IMR-90 (cell line): ENCODE data around the gene GSS. TPM values are rescaled to one million over a fixed set of nuclear protein-coding genes. Genes with fewer than 3 reads are reported as not detected.

Experiments
- ATAC-seq: fragments of 200-7000 bp; cut with Tn5 transposase; 2 replicates; pipeline ENCODE4 v1.9.1; 2020; ENCODE audit warnings: low read depth, mild to moderate bottlenecking, moderate library complexity
- BruUV-seq: library from RNA; stranded (reverse); fragments of 400-500 nt; replicated peaks from 2 replicates; lab custom pipeline; 2021; lab: Mats Ljungman, UMichigan
- CTCF ChIA-PET: fragments of 300-600 bp; formaldehyde crosslinking; extraction: SDS; loops from one replicate; lab custom pipeline; 2021; ENCODE audit warnings: antibody characterized with exemption; lab: Yijun Ruan, JAX
- POLR2A ChIA-PET: fragments of 300-600 bp; sonication (Branson Sonifier 250); formaldehyde crosslinking; loops from one replicate; lab custom pipeline; 2022; ENCODE audit warnings: antibody characterized with exemption; ENCODE audit not compliant: unreplicated experiment; lab: Charles Lee
- DNase-seq: peaks from one replicate; pipeline ENCODE4 v3.0.0; 2013
- H2AFZ ChIP-seq: replicated peaks from 2 replicates; pipeline ENCODE3; 2013; ENCODE audit warnings: low read length, mild to moderate bottlenecking; ENCODE audit not compliant: poor library complexity
- H2AK5ac ChIP-seq: 2 replicates; pipeline ENCODE4 v1.6.1; 2013; ENCODE audit warnings: low read depth, low read length, inconsistent platforms
- H2AK9ac ChIP-seq: replicated peaks from 2 replicates; pipeline ENCODE3; 2013; ENCODE audit warnings: mild to moderate bottlenecking, low read depth, low read length, moderate library complexity; ENCODE audit not compliant: poor library complexity
- H2BK120ac ChIP-seq: 2 replicates; pipeline ENCODE4 v1.6.1; 2013; ENCODE audit warnings: low read depth, low read length, inconsistent platforms
- H2BK15ac ChIP-seq: 3 replicates; pipeline ENCODE4 v1.6.1; 2013; ENCODE audit warnings: low read depth, low read length, inconsistent platforms
- H2BK20ac ChIP-seq: 2 replicates; pipeline ENCODE4 v1.6.1; 2013; ENCODE audit warnings: low read depth, mild to moderate bottlenecking, inconsistent platforms, low read length, moderate library complexity
- H2BK5ac ChIP-seq: 2 replicates; pipeline ENCODE4 v1.6.1; 2013; ENCODE audit warnings: mild to moderate bottlenecking, low read depth, low read length, inconsistent platforms; ENCODE audit not compliant: poor library complexity, severe bottlenecking
- H3K14ac ChIP-seq: replicated peaks from 2 replicates; pipeline ENCODE4 v1.6.1; 2013; ENCODE audit warnings: low read depth, low read length, inconsistent platforms
- H3K18ac ChIP-seq: 2 replicates; pipeline ENCODE4 v1.6.1; 2013; ENCODE audit warnings: low read depth, low read length, control low read depth
- H3K23ac ChIP-seq: 2 replicates; pipeline ENCODE4 v1.6.1; 2013; ENCODE audit warnings: low read depth, low read length, inconsistent platforms
- H3K27ac ChIP-seq: 2 replicates; pipeline ENCODE4 v1.5.1; 2013; ENCODE audit warnings: mild to moderate bottlenecking, control low read depth, low read length; ENCODE audit not compliant: insufficient read depth
- H3K27me3 ChIP-seq: 2 replicates; pipeline ENCODE4 v1.6.1; 2013; ENCODE audit warnings: low read length; ENCODE audit not compliant: control insufficient read depth, insufficient read depth
- H3K36me3 ChIP-seq: 2 replicates; pipeline ENCODE4 v1.6.1; 2013; ENCODE audit warnings: low read length, mixed read lengths; ENCODE audit not compliant: control insufficient read depth, insufficient read depth
- H3K4ac ChIP-seq: 2 replicates; pipeline ENCODE4 v1.6.1; 2013; ENCODE audit warnings: low read depth, low read length, inconsistent platforms
- H3K4me1 ChIP-seq: 2 replicates; pipeline ENCODE4 v1.6.1; 2013; ENCODE audit warnings: low read length, mixed read lengths; ENCODE audit not compliant: control insufficient read depth, insufficient read depth
- H3K4me2 ChIP-seq: 2 replicates; pipeline ENCODE4 v1.6.1; 2013; ENCODE audit warnings: low read depth, mild to moderate bottlenecking, control low read depth, low read length, moderate library complexity
- H3K4me3 ChIP-seq: 2 replicates; pipeline ENCODE4 v1.5.1; 2013; ENCODE audit warnings: low read depth, mild to moderate bottlenecking, control low read depth, low read length, moderate library complexity; ENCODE audit not compliant: insufficient read depth
- H3K56ac ChIP-seq: 2 replicates; pipeline ENCODE4 v1.6.1; 2013; ENCODE audit warnings: low read length, inconsistent platforms; ENCODE audit not compliant: insufficient read depth; ENCODE audit errors: extremely low read depth
- H3K79me1 ChIP-seq, 2 experiments: 2 replicates each; pipeline ENCODE4 v1.6.1; 2013; ENCODE audit warnings: low read length in 2 of 2, inconsistent platforms in 1 of 2, low read depth in 1 of 2
- H3K9ac ChIP-seq: 2 replicates; pipeline ENCODE4 v1.6.1; 2013; ENCODE audit warnings: low read depth, low read length, control low read depth
- H3K9me1 ChIP-seq: 2 replicates; pipeline ENCODE4 v1.6.1; 2013; ENCODE audit warnings: low read length, inconsistent platforms; ENCODE audit not compliant: insufficient read depth
- H3K9me3 ChIP-seq: 2 replicates; pipeline ENCODE4 v1.6.1; 2013; ENCODE audit warnings: low read length; ENCODE audit not compliant: control insufficient read depth, insufficient read depth
- H4K20me1 ChIP-seq: 2 replicates; pipeline ENCODE4 v1.6.1; 2013; ENCODE audit warnings: low read length, inconsistent platforms; ENCODE audit not compliant: insufficient read depth
- H4K5ac ChIP-seq: 2 replicates; pipeline ENCODE4 v1.6.1; 2013; ENCODE audit warnings: mild to moderate bottlenecking, low read depth, low read length, control low read depth
- H4K8ac ChIP-seq, 2 experiments: 2 replicates each; pipeline ENCODE4 v1.6.1; 2013; ENCODE audit warnings: low read depth in 2 of 2, low read length in 2 of 2, control low read depth in 1 of 2, inconsistent platforms in 1 of 2
- H4K91ac ChIP-seq: 2 replicates; pipeline ENCODE4 v1.6.1; 2013; ENCODE audit warnings: low read depth, low read length, inconsistent platforms; ENCODE audit not compliant: insufficient read depth
- BHLHE40 ChIP-seq: fragments of 150-350 bp; IDR thresholded peaks from 2 replicates; pipeline ENCODE4 v1.6.1; 2016; ENCODE audit warnings: mild to moderate bottlenecking, low read depth, low read length
- CEBPB ChIP-seq: IDR thresholded peaks from 2 replicates; pipeline ENCODE4 v1.6.1; 2012; ENCODE audit warnings: low read depth, low read length, improper control_type of control experiment
- CTCF ChIP-seq: conservative IDR thresholded peaks from 2 replicates; pipeline ENCODE4 v1.5.1; 2012; ENCODE audit warnings: mild to moderate bottlenecking, low read depth, low read length, improper control_type of control experiment
- ELK1 ChIP-seq: fragments of 150-350 bp; IDR thresholded peaks from 2 replicates; pipeline ENCODE4 v1.6.1; 2016; ENCODE audit warnings: low read depth, mild to moderate bottlenecking, low read length, moderate library complexity, borderline replicate concordance
- FOS ChIP-seq: fragments of 150-350 bp; IDR thresholded peaks from 2 replicates; pipeline ENCODE4 v1.6.1; 2016; ENCODE audit warnings: low read depth, low read length
- MAZ ChIP-seq: IDR thresholded peaks from 2 replicates; pipeline ENCODE4 v1.6.1; 2012; ENCODE audit warnings: low read depth, mild to moderate bottlenecking, low read length, improper control_type of control experiment, moderate library complexity, borderline replicate concordance
- MXI1 ChIP-seq: IDR thresholded peaks from 2 replicates; pipeline ENCODE4 v1.6.1; 2012; ENCODE audit warnings: low read depth, mild to moderate bottlenecking, low read length, moderate library complexity, borderline replicate concordance
- NFE2L2 ChIP-seq: fragments of 150-350 bp; IDR thresholded peaks from 2 replicates; pipeline ENCODE4 v1.6.1; 2016; ENCODE audit warnings: low read depth, mild to moderate bottlenecking, low read length
- POLR2A ChIP-seq: IDR thresholded peaks from 2 replicates; pipeline ENCODE4 v1.6.1; 2012; ENCODE audit warnings: mild to moderate bottlenecking, low read depth, low read length
- RCOR1 ChIP-seq: IDR thresholded peaks from 2 replicates; pipeline ENCODE4 v1.6.1; 2012; ENCODE audit warnings: mild to moderate bottlenecking, low read length, improper control_type of control experiment; ENCODE audit not compliant: insufficient replicate concordance
- SMC3 ChIP-seq: fragments of 150-350 bp; IDR thresholded peaks from 2 replicates; pipeline ENCODE4 v1.6.1; 2016; ENCODE audit warnings: low read depth, mild to moderate bottlenecking, antibody characterized with exemption, low read length, moderate library complexity
- USF2 ChIP-seq: fragments of 150-350 bp; IDR thresholded peaks from 2 replicates; pipeline ENCODE4 v1.6.1; 2017; ENCODE audit warnings: mild to moderate bottlenecking, antibody characterized with exemption, low read length, low read depth
- WGBS, 2 experiments: methylation state at CpG; one replicate each; pipeline versions ENCODE4 v1.1.5 to v1.1.7; 2013; ENCODE audit warnings: missing lambda C conversion rate in 2 of 2; ENCODE audit not compliant: insufficient read length in 1 of 2; ENCODE audit errors: extremely low coverage in 2 of 2; 5-methylcytosine and 5-hydroxymethylcytosine counted together
- dilution Hi-C: fragments of 300-500 bp; cut with HindIII; formaldehyde crosslinking; loops from one replicate; pipeline ENCODE4 v1.14.3; 2018; ENCODE audit warnings: low sequenced_read_pairs; ENCODE audit not compliant: unreplicated experiment
- in situ Hi-C: fragments of 300-500 bp; cut with MboI; formaldehyde crosslinking; loops from 3 replicates; pipeline ENCODE4 v1.14.3; 2019; ENCODE audit warnings: low sequenced_read_pairs, inconsistent platforms, mixed read lengths
- intact Hi-C: fragments of 100-400 bp; cut with micrococcal nuclease; formaldehyde crosslinking; loops from 2 replicates; pipeline ENCODE4 v1.10.0; 2022
- polyA plus RNA-seq, 3 experiments: library from polyadenylated mRNA; depleted of rRNA; stranded (reverse); fragments of >200 nt; gene quantifications; 2 replicates each; pipeline ENCODE4 v1.2.3, GENCODE V29; 2012; ENCODE audit warnings: low replicate concordance in 1 of 3
- total RNA-seq: library from RNA; depleted of rRNA; stranded (reverse); fragments of >200 nt; gene quantifications from 2 replicates; pipeline ENCODE4 v1.2.3, GENCODE V29; 2012

Gene GSS
- total and polyA plus RNA-seq, 2 of the 4 experiments (the other 2 are of a cell fraction): 73.7 to 90.0 TPM

- Histone ChIP-seq H2BK5ac (no peak overlapping the region), H4K5ac (no peak overlapping the region), H3K9ac (no peak overlapping the region), H4K91ac (no peak overlapping the region), H3K14ac (no peak overlapping the region), H3K9me1 (peaks cover 8% of the 10 kb centered on the region), H4K8ac (no peak overlapping the region), H3K4me1 (peaks cover 3% of the 10 kb centered on the region), H3K4me3 (no peak overlapping the region), H4K20me1 (no peaks in the 10 kb centered on the region), H2BK120ac (no peak overlapping the region), H3K36me3 (peaks cover 25% of the 10 kb centered on the region), H3K27ac (no peak overlapping the region), H2BK20ac (no peak overlapping the region), H3K18ac (no peak overlapping the region), H3K9me3 (no peaks in the 10 kb centered on the region), H3K27me3 (no peaks in the 10 kb centered on the region), H3K56ac (no peak overlapping the region), H2AFZ (no peak overlapping the region), H2AK9ac (no peak overlapping the region), H3K79me1 (peaks cover 0 to 6% of the 10 kb centered on the region in 2 experiments; a peak in 2 of 4 replicates), H3K4me2 (no peak overlapping the region), H2AK5ac (peak overlapping the region; percentile 13; the same call in 1 of the 2 replicates), H3K23ac (no peak overlapping the region), H3K4ac (no peak overlapping the region), H2BK15ac (no peak overlapping the region)
- intact Hi-C loops: no loop called here
- BruUV-seq: no TSS peak
- WGBS, 2 experiments: no CpG with 5 or more reads among the region's 3 CpGs
- ATAC-seq (peak; percentile 36), DNase-seq (peak; percentile 59)
- TF ChIP-seq NFE2L2 (no peak), CTCF (no peak), FOS (no peak), BHLHE40 (no peak), RCOR1 (no peak), USF2 (no peak), ELK1 (no peak), CEBPB (no peak), MXI1 (no peak), SMC3 (no peak), MAZ (no peak), POLR2A (no peak)
- ChIA-PET POLR2A (no interaction called here), CTCF (no interaction called here)
- dilution Hi-C loops: no loop called here
- in situ Hi-C loops: no loop called here
These were observed 8.9 kb downstream of the GSS start for GRCh38 chr20:34946661-34947060.
